B cell (primary cell): Measurements from ENCODE around the gene RAB4A. TPM values are rescaled to one million over a fixed set of nuclear protein-coding genes. Genes with fewer than 3 reads are reported as not detected.

Experiments used
- ATAC-seq: fragments of 200-7000 bp; cut with Tn5 transposase; one replicate; pipeline ENCODE4 v1.10.0; 2021; ENCODE audit warnings: low read depth, mild to moderate bottlenecking, moderate number of reproducible peaks, moderate library complexity
- CTCF ChIA-PET: fragments of 350-600 bp; sonication (Branson Sonifier 250); formaldehyde crosslinking; loops from one replicate; lab custom pipeline; 2021; ENCODE audit warnings: antibody characterized with exemption, inconsistent platforms; lab: Charles Lee
- POLR2A ChIA-PET: fragments of 350-600 bp; sonication (Branson Sonifier 250); formaldehyde crosslinking; loops from one replicate; lab custom pipeline; 2021; ENCODE audit warnings: antibody characterized with exemption; lab: Charles Lee
- DNase-seq: peaks from one replicate; pipeline ENCODE4 v3.0.0; 2013
- H2AFZ ChIP-seq: 2 replicates; pipeline ENCODE4 v1.6.1; 2012; ENCODE audit warnings: mild to moderate bottlenecking, low read depth, low read length; ENCODE audit not compliant: insufficient read depth, poor library complexity, severe bottlenecking
- H3K27ac ChIP-seq, 2 donors: 1 replicate in 1 of 2; 2 replicates in 1 of 2; pipeline ENCODE4 v1.5.1; 2012 to 2013; ENCODE audit warnings: low read length in 2 of 2, mild to moderate bottlenecking in 2 of 2, moderate library complexity in 1 of 2
- H3K27me3 ChIP-seq, 4 experiments: fragments of 200-600 bp in 1 of 4; sonication (generic) in 1 of 4; replicated peaks in 1 of 4; 1 replicate in 2 of 4; 2 replicates in 2 of 4; pipeline versions ENCODE4 v1.6.1 to v1.7.0; 2013 to 2016; ENCODE audit warnings: low read length in 3 of 4, mild to moderate bottlenecking in 2 of 4, mixed read lengths in 1 of 4, moderate library complexity in 1 of 4; ENCODE audit not compliant: insufficient read depth in 4 of 4, control insufficient read depth in 3 of 4; ENCODE audit errors: control extremely low read depth in 1 of 4
- H3K36me3 ChIP-seq, 2 experiments: replicated peaks in 1 of 2; 1 replicate in 1 of 2; 2 replicates in 1 of 2; pipeline versions ENCODE4 v1.6.1 to v1.7.1; 2013; ENCODE audit warnings: low read length in 1 of 2; ENCODE audit not compliant: insufficient read depth in 2 of 2, control insufficient read depth in 1 of 2; ENCODE audit errors: control extremely low read depth in 1 of 2, extremely low read depth in 1 of 2
- H3K4me1 ChIP-seq, 2 donors: fragments of 200-600 bp in 1 of 2; sonication (generic) in 1 of 2; 1 replicate in 1 of 2; 2 replicates in 1 of 2; pipeline versions ENCODE4 v1.5.1 to v1.6.1; 2013 to 2017; ENCODE audit warnings: low read length in 2 of 2; ENCODE audit not compliant: control insufficient read depth in 2 of 2, insufficient read depth in 2 of 2
- H3K4me2 ChIP-seq: replicated peaks from 2 replicates; pipeline ENCODE3; 2012; ENCODE audit warnings: mild to moderate bottlenecking, low read depth, low read length; ENCODE audit not compliant: poor library complexity, severe bottlenecking
- H3K4me3 ChIP-seq, 5 experiments: fragments of 200-600 bp in 1 of 5; sonication (generic) in 1 of 5; 1 replicate in 3 of 5; 2 replicates in 2 of 5; pipeline versions ENCODE4 v1.5.1 to v1.7.0; 2011 to 2016; ENCODE audit warnings: low read length in 4 of 5, mild to moderate bottlenecking in 4 of 5, low read depth in 2 of 5, control low read depth in 1 of 5, moderate library complexity in 1 of 5; ENCODE audit not compliant: insufficient read depth in 1 of 5; ENCODE audit errors: control extremely low read depth in 1 of 5, extremely low read depth in 1 of 5
- H3K79me2 ChIP-seq: fragments of 200-600 bp; sonication (generic); one replicate; pipeline ENCODE4 v1.6.0; 2016; ENCODE audit warnings: low read length; ENCODE audit not compliant: control insufficient read depth, insufficient read depth
- H3K9ac ChIP-seq: fragments of 200-600 bp; sonication (generic); 2 replicates; pipeline ENCODE4 v1.6.1; 2017; ENCODE audit warnings: mild to moderate bottlenecking, low read length, moderate library complexity
- H3K9me3 ChIP-seq, 3 donors: one replicate each; pipeline versions ENCODE4 v1.6.1 to v1.7.1; 2013; ENCODE audit warnings: low read length in 2 of 3; ENCODE audit not compliant: control insufficient read depth in 2 of 3, insufficient read depth in 1 of 3; ENCODE audit errors: control extremely low read depth in 1 of 3
- H4K20me1 ChIP-seq: 2 replicates; pipeline ENCODE4 v1.6.0; 2012; ENCODE audit warnings: mild to moderate bottlenecking, low read length; ENCODE audit not compliant: insufficient read depth, control insufficient read depth, poor library complexity, severe bottlenecking
- H3K27ac Mint-ChIP-seq: one replicate; pipeline ENCODE4 v1.8.0; 2021; ENCODE audit warnings: mixed read lengths
- H3K27me3 Mint-ChIP-seq: one replicate; pipeline ENCODE4 v1.8.0; 2021; ENCODE audit warnings: mixed read lengths
- H3K4me1 Mint-ChIP-seq: one replicate; pipeline ENCODE4 v1.8.0; 2021; ENCODE audit warnings: mixed read lengths
- H3K4me3 Mint-ChIP-seq: one replicate; pipeline ENCODE4 v1.8.0; 2021; ENCODE audit warnings: mixed read lengths
- H3K9me3 Mint-ChIP-seq: one replicate; pipeline ENCODE4 v1.8.0; 2022; ENCODE audit warnings: mixed read lengths; ENCODE audit not compliant: insufficient read depth
- EZH2 ChIP-seq: IDR thresholded peaks from 2 replicates; pipeline ENCODE4 v1.6.1; 2012; ENCODE audit warnings: borderline replicate concordance, low read depth, mild to moderate bottlenecking, moderate library complexity, low read length; ENCODE audit not compliant: insufficient read depth, poor library complexity, severe bottlenecking
- WGBS: methylation state at CpG from one replicate; pipeline ENCODE4 v1.1.5; 2013; ENCODE audit warnings: missing lambda C conversion rate; ENCODE audit not compliant: insufficient coverage; 5-methylcytosine and 5-hydroxymethylcytosine counted together
- intact Hi-C: fragments of 100-400 bp; cut with micrococcal nuclease; formaldehyde crosslinking; loops from one replicate; pipeline ENCODE4 v1.10.0; 2022
- polyA plus RNA-seq: library from polyadenylated mRNA; depleted of rRNA; stranded (reverse); fragments of >200 nt; gene quantifications from 2 replicates; pipeline ENCODE4 v1.2.3, GENCODE V29; 2012
- total RNA-seq, 2 donors: library from RNA; stranded (reverse); fragments of 120-200 nt in 1 of 2; gene quantifications; 1 replicate in 1 of 2; 2 replicates in 1 of 2; pipeline versions ENCODE4 v1.2.3 to v1.2.4, GENCODE V29; 2013 to 2022
- TF ChIP-seq, protein P1 (sequence below): fragments of 200-600 bp; IDR thresholded peaks from one replicate; pipeline ENCODE4 v1.8.0; 2022; ENCODE audit warnings: antibody characterized with exemption, mild to moderate bottlenecking

The RAB4A gene
- total and polyA plus RNA-seq, 2 donors (not counting 1 experiment from before 2014, with no cell fraction given), result 14.7 to 49.7 TPM

GRCh38 chr1:229222081-229222480 lies 48.8 kb upstream of the RAB4A start:
- Mint-ChIP-seq H3K9me3 (no peaks in the 10 kb centered on the region), H3K4me1 (no peaks in the 10 kb centered on the region), H3K27me3 (no peaks in the 10 kb centered on the region), H3K27ac (no peak overlapping the region), H3K4me3 (no peak overlapping the region)
- no peaks in the 10 kb centered on the region for H4K20me1 ChIP-seq
- ChIA-PET POLR2A (no interaction called here), CTCF (interaction anchor here (0.6 to 10.0 kb wide), 2 partner anchors 530 to 556 kb away, joined by 3 to 147 read pairs; no protein-coding TSS in a partner anchor)
- WGBS, result no CpG with 5 or more reads among the region's 3 CpGs
- no peak overlapping the region for H3K4me3 ChIP-seq
- H3K27ac ChIP-seq, result no peak overlapping the region
- no peak overlapping the region for H3K9ac ChIP-seq
- no peaks in the 10 kb centered on the region for H3K4me1 ChIP-seq
- TF ChIP-seq, protein P1, sequence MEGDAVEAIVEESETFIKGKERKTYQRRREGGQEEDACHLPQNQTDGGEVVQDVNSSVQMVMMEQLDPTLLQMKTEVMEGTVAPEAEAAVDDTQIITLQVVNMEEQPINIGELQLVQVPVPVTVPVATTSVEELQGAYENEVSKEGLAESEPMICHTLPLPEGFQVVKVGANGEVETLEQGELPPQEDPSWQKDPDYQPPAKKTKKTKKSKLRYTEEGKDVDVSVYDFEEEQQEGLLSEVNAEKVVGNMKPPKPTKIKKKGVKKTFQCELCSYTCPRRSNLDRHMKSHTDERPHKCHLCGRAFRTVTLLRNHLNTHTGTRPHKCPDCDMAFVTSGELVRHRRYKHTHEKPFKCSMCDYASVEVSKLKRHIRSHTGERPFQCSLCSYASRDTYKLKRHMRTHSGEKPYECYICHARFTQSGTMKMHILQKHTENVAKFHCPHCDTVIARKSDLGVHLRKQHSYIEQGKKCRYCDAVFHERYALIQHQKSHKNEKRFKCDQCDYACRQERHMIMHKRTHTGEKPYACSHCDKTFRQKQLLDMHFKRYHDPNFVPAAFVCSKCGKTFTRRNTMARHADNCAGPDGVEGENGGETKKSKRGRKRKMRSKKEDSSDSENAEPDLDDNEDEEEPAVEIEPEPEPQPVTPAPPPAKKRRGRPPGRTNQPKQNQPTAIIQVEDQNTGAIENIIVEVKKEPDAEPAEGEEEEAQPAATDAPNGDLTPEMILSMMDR, result no peak
- no peak for TF ChIP-seq EZH2
- H3K36me3 ChIP-seq, result no peaks in the 10 kb centered on the region
- no peak for ATAC-seq
- H3K4me2 ChIP-seq, result no peak overlapping the region
- intact Hi-C loops, result no loop called here
- no peaks in the 10 kb centered on the region for H3K9me3 ChIP-seq
- no peaks in the 10 kb centered on the region for H3K27me3 ChIP-seq
- H2AFZ ChIP-seq, result no peak overlapping the region
- H3K79me2 ChIP-seq, result no peaks in the 10 kb centered on the region
- DNase-seq, result no peak

GRCh38 chr1:229223498-229223897 lies 47.4 kb upstream of the RAB4A start:
- Mint-ChIP-seq H3K4me3 (no peak overlapping the region), H3K27ac (no peak overlapping the region), H3K27me3 (peaks cover 7% of the 10 kb centered on the region), H3K9me3 (no peaks in the 10 kb centered on the region), H3K4me1 (peaks cover 2% of the 10 kb centered on the region)
- Histone ChIP-seq H3K4me1 (peaks cover 4 to 5% of the 10 kb centered on the region in 2 donors), H3K36me3 (no peaks in the 10 kb centered on the region), H3K79me2 (no peaks in the 10 kb centered on the region), H3K4me3 (no peak overlapping the region), H3K27ac (no peak overlapping the region), H3K27me3 (peaks cover 0 to 5% (median 1%) of the 10 kb centered on the region in 4 experiments), H3K9ac (no peak overlapping the region), H4K20me1 (no peaks in the 10 kb centered on the region), H3K9me3 (no peaks in the 10 kb centered on the region), H2AFZ (no peak overlapping the region), H3K4me2 (no peak overlapping the region)
- no peak for TF ChIP-seq EZH2
- TF ChIP-seq, protein P1, result no peak
- ChIA-PET CTCF (interaction anchor here (10.0 kb wide), 1 partner anchor 558 kb away, joined by 147 read pairs; no protein-coding TSS in a partner anchor), POLR2A (no interaction called here)
- 97% methylated on average over 7 of the region's 8 CpGs for WGBS
- DNase-seq (no peak), ATAC-seq (no peak)
- intact Hi-C loops, result no loop called here
